Left ventricle myocardium inferior (tissue), 1 donor: ENCODE measurements around the gene FBXO9. TPM values are rescaled to one million over a fixed set of nuclear protein-coding genes. Genes with fewer than 3 reads are reported as not detected.

Source experiments
- DNase-seq: peaks from one replicate; pipeline ENCODE4 v3.0.0-alpha.2; 2020
- H3K27ac ChIP-seq: fragments of 200-600 bp; replicated peaks from 2 replicates; pipeline ENCODE4 v1.8.0; 2021
- H3K27me3 ChIP-seq: fragments of 200-600 bp; 2 replicates; pipeline ENCODE4 v1.8.0; 2021; ENCODE audit warnings: low read depth
- H3K36me3 ChIP-seq: fragments of 200-600 bp; 2 replicates; pipeline ENCODE4 v1.8.0; 2021
- H3K4me1 ChIP-seq: fragments of 200-600 bp; 2 replicates; pipeline ENCODE4 v1.8.0; 2021
- H3K4me3 ChIP-seq: fragments of 200-600 bp; 2 replicates; pipeline ENCODE4 v1.8.0; 2021; ENCODE audit warnings: mild to moderate bottlenecking, moderate library complexity
- H3K9me3 ChIP-seq: fragments of 200-600 bp; replicated peaks from 2 replicates; pipeline ENCODE4 v1.8.0; 2021
- CTCF ChIP-seq: fragments of 200-600 bp; IDR thresholded peaks from 2 replicates; pipeline ENCODE4 v1.8.0; 2021; ENCODE audit warnings: antibody characterized with exemption, mild to moderate bottlenecking, borderline replicate concordance
- intact Hi-C: fragments of 100-400 bp; cut with micrococcal nuclease; formaldehyde crosslinking; loops from one replicate; pipeline ENCODE4 v1.11.0; 2022
- total RNA-seq: library from RNA; stranded (reverse); fragmentation: NEBNext Ultra II Directional; extraction: Animal tissue kit (Norgen Biotek cat#: 25700); gene quantifications from one replicate; pipeline ENCODE4 v1.2.1, GENCODE V29; 2021
- donor health status: DM: no; HTN: yes; CAD: no; lungs with severe emphysema.

FBXO9 gene
- total RNA-seq, 1 donor from 2014 or later = 56.4 TPM

- Histone ChIP-seq H3K4me1 (peaks cover 36% of the 10 kb centered on the region), H3K27me3 (no peaks in the 10 kb centered on the region), H3K27ac (no peak overlapping the region), H3K36me3 (peaks cover 48% of the 10 kb centered on the region), H3K9me3 (no peaks in the 10 kb centered on the region), H3K4me3 (no peak overlapping the region)
- intact Hi-C loops = no loop called here
- no peak for DNase-seq
- no peak for TF ChIP-seq CTCF
Measured at GRCh38 chr6:53070806-53071205, 5.6 kb downstream of the FBXO9 start.

- intact Hi-C loops = no loop called here
- no peak for DNase-seq
- Histone ChIP-seq H3K9me3 (no peaks in the 10 kb centered on the region), H3K36me3 (peaks cover 81% of the 10 kb centered on the region), H3K4me1 (peaks cover 7% of the 10 kb centered on the region), H3K27me3 (no peaks in the 10 kb centered on the region), H3K27ac (no peak overlapping the region), H3K4me3 (no peak overlapping the region)
- TF ChIP-seq CTCF = no peak
Measured at GRCh38 chr6:53074347-53074746, 9.1 kb downstream of the FBXO9 start.

GRCh38 chr6:53080813-53081212 is 15.6 kb downstream of the FBXO9 start:
- DNase-seq = no peak
- Histone ChIP-seq H3K9me3 (no peaks in the 10 kb centered on the region), H3K4me1 (no peaks in the 10 kb centered on the region), H3K27me3 (no peaks in the 10 kb centered on the region), H3K27ac (no peak overlapping the region), H3K4me3 (no peak overlapping the region), H3K36me3 (peaks cover 98% of the 10 kb centered on the region)
- TF ChIP-seq CTCF = no peak
- intact Hi-C loops = no loop called here

GRCh38 chr6:53086302-53086701 is 21.1 kb downstream of the FBXO9 start:
- Histone ChIP-seq H3K36me3 (peaks cover 98% of the 10 kb centered on the region), H3K27me3 (no peaks in the 10 kb centered on the region), H3K27ac (no peak overlapping the region), H3K4me1 (no peaks in the 10 kb centered on the region), H3K9me3 (no peaks in the 10 kb centered on the region), H3K4me3 (no peak overlapping the region)
- DNase-seq = no peak
- no peak for TF ChIP-seq CTCF
- intact Hi-C loops = no loop called here

GRCh38 chr6:53089948-53090347 is 24.7 kb downstream of the FBXO9 start:
- no peak overlapping the region for H3K4me3 ChIP-seq
- no peak overlapping the region for H3K27ac ChIP-seq
- TF ChIP-seq CTCF = no peak
- DNase-seq = no peak
- no peaks in the 10 kb centered on the region for H3K4me1 ChIP-seq
- no peaks in the 10 kb centered on the region for H3K27me3 ChIP-seq
- peaks cover 98% of the 10 kb centered on the region for H3K36me3 ChIP-seq
- no peaks in the 10 kb centered on the region for H3K9me3 ChIP-seq
- intact Hi-C loops = no loop called here

- peaks cover 98% of the 10 kb centered on the region for H3K36me3 ChIP-seq
- intact Hi-C loops = no loop called here
- no peak overlapping the region for H3K27ac ChIP-seq
- no peaks in the 10 kb centered on the region for H3K4me1 ChIP-seq
- H3K4me3 ChIP-seq = no peak overlapping the region
- DNase-seq = no peak
- H3K27me3 ChIP-seq = no peaks in the 10 kb centered on the region
- TF ChIP-seq CTCF = no peak
- no peaks in the 10 kb centered on the region for H3K9me3 ChIP-seq
Measured at GRCh38 chr6:53090576-53090975, 25.4 kb downstream of the FBXO9 start.
